Head of caudate nucleus (tissue), 42 donors: ENCODE results near the gene ADAMTS20.
"Not testable (repeated sequence)": the region's sequence is repeated elsewhere in the genome, so short reads cannot be mapped to it uniquely, and the experiment has no call there.

Experiments used
- DNase-seq, 42 donors: peaks; one replicate each; pipeline versions ENCODE4 v3.0.0 to v3.0.0-alpha.2; 2020 to 2021; ENCODE audit warnings: mixed read lengths in 7 of 42
- intact Hi-C: fragments of 100-400 bp; cut with DNase I; formaldehyde crosslinking; loops from one replicate; pipeline ENCODE4 v1.15.0; 2022

The ADAMTS20 gene

DNA sequence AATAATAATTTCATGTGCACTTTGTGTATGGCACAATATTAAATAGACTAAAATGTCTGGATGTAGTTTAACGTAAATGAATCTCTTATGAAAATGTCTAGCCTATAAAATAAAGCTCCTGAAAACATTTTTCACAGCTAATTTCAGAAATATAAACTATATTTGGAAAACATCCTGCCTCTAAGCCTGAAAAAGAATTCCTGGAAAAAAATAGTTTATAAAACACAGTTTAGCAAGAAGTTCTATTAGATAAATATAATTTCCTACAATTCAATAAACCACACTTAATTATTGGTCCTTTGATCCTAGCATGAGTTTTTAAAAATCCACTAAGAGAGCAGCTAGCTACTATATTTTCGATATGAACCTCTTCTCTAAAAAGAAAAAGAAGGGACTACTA is 159.9 kb downstream of the ADAMTS20 start:
- DNase-seq, result no peak
- intact Hi-C loops, result no loop called here

DNA sequence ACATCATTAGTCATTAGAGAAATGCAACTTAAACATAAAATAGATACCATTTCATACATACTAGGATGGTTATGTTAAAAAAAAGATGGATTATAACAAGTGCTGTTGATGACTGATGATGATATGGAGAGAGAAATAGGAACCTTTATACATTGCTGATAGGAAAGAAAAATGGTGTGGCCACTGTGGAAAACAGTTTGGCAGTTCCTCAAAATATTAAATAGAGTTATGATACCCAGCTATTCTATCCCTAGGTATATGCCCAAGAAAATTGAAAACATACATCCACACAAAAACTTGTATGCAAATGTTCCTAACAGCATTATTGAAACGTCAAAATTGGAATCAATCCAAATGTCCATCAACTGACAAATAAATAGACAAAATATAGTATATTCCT is 170.1 kb downstream of the ADAMTS20 start:
- intact Hi-C loops, result no loop called here
- DNase-seq, result no peak

DNA sequence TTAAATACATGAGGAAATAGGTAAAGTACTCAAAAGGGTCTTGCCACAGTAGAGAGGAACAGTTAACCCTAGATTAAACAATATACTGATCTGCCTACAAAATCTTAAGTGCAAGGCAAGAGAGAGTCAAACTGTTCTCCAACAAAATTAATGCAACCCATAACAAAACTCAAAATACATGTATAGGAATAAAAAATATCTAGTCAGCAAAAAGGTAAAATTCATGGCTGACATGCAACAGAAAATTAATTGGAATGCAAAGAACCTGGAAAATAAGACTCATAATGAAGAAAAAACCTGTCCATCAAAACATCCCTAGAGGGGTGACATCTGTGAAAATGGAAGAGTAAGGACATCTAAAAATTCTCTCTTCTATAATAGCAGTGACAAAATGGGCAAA is 173.6 kb downstream of the ADAMTS20 start:
- intact Hi-C loops, result no loop called here
- DNase-seq, result no peak

DNA sequence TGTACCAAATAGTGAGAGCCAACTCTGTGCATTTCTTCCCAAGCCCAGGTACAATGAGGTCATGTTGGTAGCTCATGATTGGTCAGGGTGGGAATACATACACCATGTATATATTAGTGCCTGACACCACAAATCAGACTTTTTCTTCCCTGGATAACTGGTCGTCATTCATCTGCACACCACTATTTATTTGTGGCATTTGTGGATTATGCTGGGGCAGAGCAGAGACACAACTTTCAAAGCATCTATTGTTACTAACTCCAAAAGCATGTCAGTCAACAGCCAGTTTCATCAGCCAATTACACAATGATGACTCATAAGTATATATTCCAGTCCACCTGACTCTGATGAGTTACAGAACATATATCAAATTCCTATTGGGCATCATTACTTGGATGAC is 181.7 kb downstream of the ADAMTS20 start:
- intact Hi-C loops, result no loop called here

DNA sequence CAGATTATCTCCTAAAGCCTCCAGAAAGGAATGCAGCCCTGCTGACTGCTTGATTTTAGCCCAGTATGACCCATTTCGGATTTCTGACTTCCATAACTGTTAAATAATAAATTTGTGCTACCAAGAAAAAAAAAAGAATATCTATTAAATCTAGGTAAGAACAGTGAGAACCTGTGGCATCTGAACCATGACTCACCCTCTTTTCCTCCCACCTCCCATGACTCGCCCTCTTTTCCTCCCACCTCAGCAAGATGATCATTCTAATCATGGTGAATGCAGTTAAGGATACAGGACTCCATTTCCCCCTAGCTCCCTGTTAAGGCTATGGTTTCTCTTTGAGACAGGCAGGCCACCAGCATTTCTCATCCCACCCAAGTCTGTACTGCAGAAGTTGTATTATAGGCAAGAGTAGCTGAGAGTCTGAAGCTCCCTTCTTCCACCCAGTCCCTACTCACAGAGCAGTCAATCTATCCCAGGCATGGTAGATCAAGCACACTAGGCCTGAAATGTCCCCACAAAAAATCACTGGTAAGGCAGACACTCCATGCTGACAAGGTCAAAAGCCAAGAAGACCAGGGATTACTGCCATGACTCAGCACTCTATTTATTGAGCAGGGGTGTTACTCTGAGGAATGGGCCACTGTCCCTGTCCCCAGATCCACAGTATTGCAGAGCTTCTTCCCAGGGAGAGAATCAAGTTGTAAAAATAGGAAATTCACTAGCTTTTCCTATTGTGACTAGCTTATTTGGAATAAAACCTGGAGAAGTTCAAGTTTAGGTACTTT is 188.9 kb downstream of the ADAMTS20 start:
- DNase-seq, result peak in 17 of 42 donors; percentile 1 to 46 (median 14)
- intact Hi-C loops, result no loop called here

More for the DNA sequence above, 181.7 kb downstream of the ADAMTS20 start:
- DNase-seq, result no peak

DNA sequence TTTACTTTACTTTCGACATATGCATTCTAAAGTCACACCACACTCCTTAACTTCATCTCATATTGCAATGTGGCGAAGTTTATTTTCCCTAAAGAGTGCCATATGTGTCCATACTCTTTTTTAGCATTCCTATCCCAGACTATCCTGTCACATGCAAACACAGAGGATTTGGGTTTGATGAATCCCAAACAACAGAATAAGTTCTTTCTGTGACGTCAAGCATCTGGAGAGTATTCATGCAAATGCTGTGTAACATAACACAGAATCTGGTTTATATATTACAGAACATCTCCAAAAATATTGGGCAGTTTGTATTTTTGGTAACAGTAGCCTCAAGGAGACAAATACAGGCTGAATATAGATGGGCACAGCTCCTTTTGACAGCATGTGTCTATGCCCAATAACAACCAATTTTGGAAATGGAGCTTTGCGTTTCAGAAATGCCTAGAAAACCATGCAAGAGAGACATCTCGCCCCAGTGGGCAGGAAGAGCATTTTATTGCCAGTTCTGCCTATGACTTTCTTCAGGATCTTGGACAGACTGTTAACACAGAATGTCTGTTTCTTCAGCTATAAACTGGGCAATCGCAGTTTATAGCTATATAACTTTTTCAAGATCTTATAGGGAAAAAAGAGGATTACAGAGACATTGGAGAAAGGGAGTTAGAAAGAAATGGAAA is 190.8 kb downstream of the ADAMTS20 start:
- no peak for DNase-seq
- intact Hi-C loops, result no loop called here

DNA sequence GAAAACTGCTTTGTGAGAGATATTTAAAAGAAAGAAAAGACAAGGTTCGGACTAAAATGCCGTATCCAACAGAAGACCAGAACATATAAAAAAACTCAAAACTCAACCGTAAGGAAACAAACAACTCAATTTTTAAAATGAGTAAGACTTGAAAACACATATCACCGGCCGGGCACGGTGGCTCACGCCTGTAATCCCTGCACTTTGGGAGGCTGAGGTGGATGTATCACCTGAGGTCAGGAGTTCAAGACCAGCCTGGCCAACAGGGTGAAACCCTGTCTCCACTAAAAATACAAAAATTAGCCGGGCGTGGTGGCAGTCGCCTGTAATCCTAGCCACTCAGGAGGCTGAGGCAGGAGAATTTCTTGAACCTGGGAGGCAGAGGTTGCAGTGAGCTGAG is 192.0 kb downstream of the ADAMTS20 start:
- intact Hi-C loops, DNase-seq: not testable (repeated sequence)

DNA sequence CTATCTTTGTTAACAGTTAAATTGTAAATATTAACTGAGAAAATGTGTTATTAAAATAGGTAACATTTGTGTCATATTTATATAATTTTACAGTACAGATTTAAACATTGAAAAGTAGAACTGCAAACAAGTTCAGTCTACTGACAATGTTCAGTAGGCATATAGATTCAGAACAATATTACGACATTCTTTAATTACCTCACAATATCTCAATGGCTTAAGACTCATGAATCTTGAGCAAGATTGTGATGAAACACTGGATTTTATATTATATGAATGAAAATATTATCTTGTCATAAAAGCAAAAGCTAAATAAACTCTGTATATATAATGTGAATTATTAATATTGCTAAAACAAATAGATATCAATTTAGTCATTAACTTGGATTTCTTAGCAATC is 194.9 kb downstream of the ADAMTS20 start:
- no peak for DNase-seq
- intact Hi-C loops, result no loop called here

DNA sequence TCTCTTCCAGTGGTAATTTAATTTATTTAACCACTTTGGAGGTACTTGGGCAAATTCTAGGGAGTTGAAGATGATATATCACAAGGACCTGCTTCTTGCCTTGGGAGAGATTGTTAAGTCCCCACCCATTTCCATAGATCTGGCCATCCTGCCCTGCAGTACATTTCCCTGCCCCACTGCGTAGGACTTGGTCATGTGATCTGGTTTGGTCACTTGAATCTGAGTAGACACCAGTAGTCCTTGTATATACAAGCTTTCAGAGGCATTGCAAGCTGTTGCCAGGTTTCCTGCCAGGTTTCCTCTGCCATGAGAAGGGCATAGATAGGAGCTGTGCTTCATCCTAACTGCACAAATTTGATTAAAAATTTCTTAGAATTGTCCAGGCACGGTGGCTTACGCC is 200.0 kb downstream of the ADAMTS20 start:
- DNase-seq, result no peak
- intact Hi-C loops, result no loop called here

DNA sequence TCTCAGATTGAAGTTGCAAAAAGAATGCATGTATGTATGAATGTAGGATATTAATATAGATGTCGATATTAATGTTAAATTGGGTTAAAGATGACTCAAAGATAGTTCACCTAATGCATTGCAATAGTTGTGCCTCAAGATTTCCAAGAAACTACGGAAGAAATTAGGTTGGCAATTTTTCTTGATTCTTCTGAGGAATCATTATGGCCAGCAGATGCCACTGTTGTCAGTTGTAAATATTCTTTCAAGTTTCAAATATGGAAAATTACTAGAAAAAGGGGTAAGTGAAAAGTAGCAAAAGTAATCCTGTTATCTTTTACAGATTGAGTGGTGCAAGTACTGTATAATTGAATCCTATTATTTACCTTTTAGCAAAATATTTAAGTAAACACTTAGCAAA is 202.1 kb downstream of the ADAMTS20 start:
- no peak for DNase-seq

DNA sequence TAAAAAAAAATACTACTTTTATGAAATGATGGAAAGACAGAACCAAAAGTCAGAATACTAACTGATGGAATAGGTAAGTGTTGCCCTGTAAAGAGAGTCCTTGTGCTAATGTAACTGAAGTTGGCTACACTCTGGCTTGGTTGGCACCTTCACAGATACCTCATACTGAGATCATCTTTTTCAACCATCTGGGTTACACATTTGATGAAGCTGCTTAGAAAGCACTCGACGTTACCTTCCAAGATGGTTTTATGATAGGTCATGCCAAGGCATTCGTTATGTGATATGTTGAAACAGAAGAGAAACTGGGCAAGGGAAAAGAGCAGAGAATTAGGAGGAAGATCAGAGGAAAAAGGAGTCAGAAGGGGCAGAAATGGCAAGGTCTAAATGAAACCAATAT is 203.8 kb downstream of the ADAMTS20 start:
- no peak for DNase-seq
- intact Hi-C loops, result no loop called here

More for the DNA sequence above, 202.1 kb downstream of the ADAMTS20 start:
- intact Hi-C loops, result no loop called here

DNA sequence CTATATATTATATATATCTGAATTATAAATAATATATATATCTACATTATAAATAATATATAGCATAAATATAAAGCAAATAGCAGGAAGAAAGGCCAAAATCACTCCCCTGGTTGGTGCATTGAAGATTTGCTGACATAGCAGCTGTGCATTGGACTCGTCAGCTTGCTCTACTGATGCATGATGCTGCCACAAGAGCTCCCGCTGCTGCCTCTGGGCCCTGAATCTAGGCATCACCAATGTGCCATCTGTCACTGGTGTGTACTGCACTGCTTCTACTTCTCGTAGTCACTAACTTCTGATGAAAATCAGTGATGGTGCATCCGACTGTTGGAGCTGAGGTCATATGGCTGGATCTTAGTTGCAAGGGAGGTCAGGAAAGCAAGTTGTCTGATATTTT is 205.0 kb downstream of the ADAMTS20 start:
- no peak for DNase-seq
- intact Hi-C loops, result no loop called here

DNA sequence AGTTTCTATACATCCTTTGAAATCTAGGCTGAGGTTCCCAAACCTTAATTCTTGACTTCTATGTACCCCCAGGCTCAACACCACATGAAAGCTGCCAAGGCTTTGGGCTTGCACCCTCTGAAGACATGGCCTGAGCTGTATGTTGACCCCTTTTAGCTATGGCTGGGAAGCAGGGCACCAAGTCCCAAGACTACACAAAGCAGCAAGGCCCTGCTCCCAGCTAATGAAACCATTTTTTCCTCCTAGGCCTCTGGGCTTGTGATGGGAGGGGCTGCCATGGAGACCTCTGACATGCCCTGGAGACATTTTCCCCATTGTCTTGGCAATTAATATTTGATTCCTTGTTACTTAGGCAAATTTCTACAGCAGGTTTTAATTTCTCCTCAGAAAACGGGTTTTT is 207.0 kb downstream of the ADAMTS20 start:
- intact Hi-C loops, result no loop called here
- no peak for DNase-seq

DNA sequence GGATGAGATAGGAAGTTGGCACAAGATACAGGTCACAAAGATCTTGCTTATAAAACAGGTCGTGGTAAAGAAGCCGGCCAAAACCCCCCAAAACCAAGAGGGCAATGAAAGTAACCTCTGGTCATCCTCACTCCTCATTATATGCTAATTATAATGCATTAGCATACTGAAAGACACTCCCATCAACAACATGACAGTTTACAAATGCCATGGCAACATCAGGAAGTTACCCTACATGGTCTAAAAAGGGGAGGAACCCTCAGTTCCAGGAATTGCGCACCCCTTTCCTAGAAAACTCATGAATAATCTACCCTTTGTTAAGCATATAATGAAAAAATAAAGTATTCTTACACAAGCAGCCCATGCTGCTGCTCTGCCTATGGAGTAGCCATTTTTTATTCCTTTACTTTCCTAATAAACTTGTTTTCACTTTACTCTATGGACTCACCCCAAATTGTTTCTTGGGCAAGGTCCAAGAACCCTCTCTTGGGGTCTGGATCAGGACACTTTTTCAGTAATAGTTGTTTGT is 210.2 kb downstream of the ADAMTS20 start:
- DNase-seq, intact Hi-C loops: not testable (repeated sequence)

DNA sequence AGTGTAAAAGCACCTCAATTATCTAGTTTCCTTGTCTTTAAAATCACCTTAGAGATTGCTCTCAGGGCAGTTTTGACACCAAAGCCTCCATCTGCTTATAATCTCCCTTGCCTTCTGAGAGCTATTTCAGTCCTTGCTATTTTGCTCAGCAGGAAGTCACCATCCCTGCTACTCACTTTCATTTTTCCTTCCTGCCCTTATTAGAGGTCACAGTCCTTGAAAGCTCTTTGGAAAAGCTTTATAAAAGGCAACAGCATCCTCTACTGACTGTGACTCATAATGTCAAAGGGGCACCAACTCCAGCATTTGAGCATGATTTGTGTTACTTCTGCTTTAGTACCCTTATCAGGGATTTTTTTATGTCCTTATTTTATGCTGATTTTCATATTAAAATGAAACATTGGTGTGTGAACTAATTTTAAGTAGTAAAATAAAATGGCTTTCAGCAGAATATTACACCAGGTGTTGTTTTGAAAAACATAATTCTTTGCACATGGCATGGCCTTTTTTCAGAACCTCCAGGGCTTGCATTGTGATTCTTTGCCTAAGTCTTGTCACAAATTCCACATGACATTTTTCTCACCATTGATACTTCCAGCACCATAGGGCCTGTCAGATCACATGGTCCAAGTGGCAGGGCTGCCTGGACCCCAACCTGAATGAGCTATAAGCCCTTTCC is 213.0 kb downstream of the ADAMTS20 start:
- intact Hi-C loops, result no loop called here
- DNase-seq, result peak in 3 of 42 donors; percentile 8 to 49 (median 38)

DNA sequence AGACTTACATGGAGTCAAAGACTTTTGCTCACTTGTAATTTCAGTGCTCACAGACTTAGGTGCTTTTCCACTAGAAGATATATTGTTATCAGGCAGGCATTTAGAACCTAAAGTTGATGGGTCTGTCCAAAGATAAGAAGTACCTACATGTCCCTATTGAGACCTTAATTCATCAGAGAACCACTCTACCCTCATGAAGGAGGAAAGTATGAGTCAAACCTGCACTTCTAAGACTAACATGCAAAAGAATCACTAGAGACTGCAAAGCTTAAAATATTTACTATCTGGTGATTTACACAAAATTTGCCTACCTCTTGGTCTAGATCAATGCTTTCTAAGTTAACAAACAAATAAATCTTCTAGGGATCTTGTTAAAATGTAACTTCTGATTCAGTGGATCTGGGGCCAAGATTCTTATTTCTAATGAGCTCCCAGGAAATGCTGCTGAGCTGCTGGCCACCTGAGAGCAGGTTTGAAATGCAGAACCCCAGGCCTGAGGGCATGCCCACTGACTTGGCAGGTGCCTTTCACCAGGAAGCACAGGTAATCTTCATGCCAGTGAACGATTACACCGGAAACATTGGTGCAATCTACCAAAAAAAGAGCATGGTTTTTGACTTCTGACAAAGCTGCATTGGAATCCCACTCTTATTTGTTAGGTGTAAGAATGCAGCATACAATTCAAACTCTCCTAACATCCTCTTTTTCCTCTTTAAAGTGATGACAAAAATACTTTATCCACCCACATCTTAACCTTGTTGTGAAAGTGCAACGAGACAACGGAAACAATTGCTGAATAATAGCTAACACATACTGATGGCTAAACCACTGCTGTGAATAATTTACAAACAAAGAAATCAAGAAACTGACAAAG is 214.2 kb downstream of the ADAMTS20 start:
- intact Hi-C loops, result no loop called here
- DNase-seq, result no peak

DNA sequence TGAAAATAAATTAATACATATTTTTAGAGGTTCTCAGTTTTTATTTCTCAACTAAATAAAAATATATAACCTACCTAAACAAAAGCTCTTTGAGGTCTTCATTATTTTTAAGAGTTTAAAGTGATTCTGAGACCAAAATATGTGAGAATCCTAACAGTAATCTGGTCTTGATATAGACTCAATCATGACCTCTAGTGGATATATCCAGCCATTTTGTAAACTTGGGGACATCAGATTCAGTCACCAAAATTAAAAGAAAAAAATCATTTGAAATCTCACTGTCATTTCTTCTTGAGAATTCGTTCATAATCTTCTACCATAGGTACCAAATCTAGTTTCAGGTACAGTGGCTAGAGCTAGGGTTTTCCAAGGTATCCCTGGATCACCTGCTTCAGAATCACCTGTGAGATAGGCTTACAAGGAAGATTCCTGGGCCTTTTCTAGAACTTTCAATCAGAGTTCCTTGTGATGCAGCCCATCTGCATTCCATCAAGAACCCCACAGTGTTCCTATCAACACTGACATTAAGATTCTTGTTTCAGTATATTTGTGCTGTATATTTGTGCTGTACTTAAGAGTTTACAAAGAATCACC is 214.9 kb downstream of the ADAMTS20 start:
- intact Hi-C loops, result no loop called here
- no peak for DNase-seq

DNA sequence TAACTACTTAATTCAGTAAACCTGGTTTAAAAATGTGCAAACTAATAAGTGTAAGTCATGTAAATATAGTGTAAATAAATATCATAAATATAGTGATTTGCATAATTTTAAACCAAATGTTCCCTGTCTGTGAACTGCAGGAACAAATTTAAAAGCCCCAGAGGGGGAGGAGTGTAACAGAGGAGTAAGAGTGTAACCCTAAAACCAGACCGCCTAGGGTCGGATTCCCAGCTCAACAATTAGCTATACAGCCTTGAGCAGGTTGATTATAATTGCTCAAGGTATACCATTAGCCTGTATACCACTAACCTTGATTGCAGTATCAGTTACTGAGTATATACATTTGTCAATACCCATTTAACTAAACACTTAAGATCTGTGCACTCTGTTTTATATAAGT is 218.4 kb downstream of the ADAMTS20 start:
- intact Hi-C loops, result no loop called here
- DNase-seq, result no peak
